Ishikawa (cell line): ENCODE data around the gene RUNX1.

Experiments
- CEBPB ChIP-seq: IDR thresholded peaks from 2 replicates; pipeline ENCODE4 v1.6.1; 2012
- CREB1 ChIP-seq: IDR thresholded peaks from 2 replicates; pipeline ENCODE4 v1.6.1; 2012; ENCODE audit warnings: low read depth
- EGR1 ChIP-seq: IDR thresholded peaks from 2 replicates; pipeline ENCODE4 v1.6.1; 2012
- EP300 ChIP-seq: IDR thresholded peaks from 2 replicates; pipeline ENCODE4 v1.6.1; 2012; ENCODE audit warnings: borderline replicate concordance
- FOXM1 ChIP-seq: IDR thresholded peaks from 2 replicates; pipeline ENCODE4 v1.6.1; 2012; ENCODE audit warnings: low read depth, borderline replicate concordance
- MAX ChIP-seq: IDR thresholded peaks from 2 replicates; pipeline ENCODE4 v1.6.1; 2012
- NFIC ChIP-seq: IDR thresholded peaks from 2 replicates; pipeline ENCODE4 v1.6.1; 2012
- RAD21 ChIP-seq: IDR thresholded peaks from 2 replicates; pipeline ENCODE4 v1.6.1; 2012; ENCODE audit warnings: low read depth
- REST ChIP-seq: IDR thresholded peaks from 2 replicates; pipeline ENCODE4 v1.6.1; 2012; ENCODE audit warnings: low read depth, mild to moderate bottlenecking
- TAF1 ChIP-seq: IDR thresholded peaks from 2 replicates; pipeline ENCODE4 v1.6.1; 2012; ENCODE audit warnings: low read depth, mild to moderate bottlenecking
- TCF12 ChIP-seq: IDR thresholded peaks from 2 replicates; pipeline ENCODE4 v1.6.1; 2012; ENCODE audit warnings: low read depth
- TEAD4 ChIP-seq: IDR thresholded peaks from 2 replicates; pipeline ENCODE4 v1.6.1; 2012
- USF1 ChIP-seq: IDR thresholded peaks from 2 replicates; pipeline ENCODE4 v1.6.1; 2012
- YY1 ChIP-seq: IDR thresholded peaks from 2 replicates; pipeline ENCODE4 v1.6.1; 2012; ENCODE audit warnings: low read depth
- ZBTB7A ChIP-seq: IDR thresholded peaks from 2 replicates; pipeline ENCODE4 v1.6.1; 2012; ENCODE audit warnings: low read depth

RUNX1 gene

DNA sequence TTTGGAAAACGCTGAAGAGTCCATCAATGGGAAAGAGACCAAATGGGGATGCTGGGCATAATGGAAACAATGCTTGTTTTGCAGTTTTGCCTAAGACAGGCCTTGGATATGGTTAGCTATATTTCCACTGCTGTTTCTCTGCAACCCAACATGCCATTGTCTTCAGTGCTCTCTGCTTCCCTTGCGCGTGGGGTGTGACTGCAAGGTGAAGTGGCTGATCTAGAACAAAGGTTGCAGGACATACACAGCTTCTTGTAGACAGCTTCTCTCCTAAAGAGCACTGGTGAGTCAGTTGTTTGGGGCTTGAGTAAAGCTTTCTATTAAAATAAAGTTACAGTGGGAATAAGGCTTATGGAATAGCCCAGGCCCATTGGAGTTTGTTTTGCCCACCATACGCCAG is 33.0 kb downstream of the RUNX1 start:
- TF ChIP-seq TEAD4 (no peak), MAX (no peak), REST (no peak), CEBPB (no peak), ZBTB7A (no peak), RAD21 (no peak), YY1 (no peak), TCF12 (no peak), CREB1 (no peak), NFIC (no peak), USF1 (no peak), TAF1 (no peak), FOXM1 (no peak)

DNA sequence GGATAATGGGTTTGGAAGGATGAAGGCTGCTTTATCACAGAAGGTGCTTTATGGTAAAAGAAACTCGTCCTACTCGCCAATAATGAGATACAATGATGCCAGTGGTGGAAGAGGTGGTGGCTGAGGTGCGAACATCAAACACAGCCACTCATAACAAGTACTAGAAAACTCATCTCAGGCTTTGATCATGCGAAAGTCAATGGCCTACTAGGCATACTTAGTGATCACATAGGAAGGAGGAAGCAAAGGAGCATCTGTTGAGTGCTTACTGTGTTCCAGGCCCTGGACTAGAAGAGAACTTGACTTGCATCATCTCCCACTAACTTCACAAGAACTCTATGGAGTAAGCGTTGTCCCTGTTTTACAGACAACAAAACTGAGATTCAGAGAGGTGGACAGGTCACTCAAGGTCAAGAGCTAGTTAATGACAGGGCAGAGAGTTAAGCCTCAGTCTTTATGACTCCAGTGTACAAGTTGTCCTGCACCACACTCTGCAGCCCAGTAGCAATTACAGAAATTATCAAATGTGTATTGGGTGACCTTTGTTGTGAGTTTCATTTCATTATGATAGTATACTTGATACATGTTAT is 33.6 kb downstream of the RUNX1 start:
- no peak for TF ChIP-seq NFIC
- TF ChIP-seq TEAD4, result no peak
- TF ChIP-seq CREB1, result no peak
- TF ChIP-seq EP300, result no peak
- TF ChIP-seq MAX, result no peak
- TF ChIP-seq RAD21, result no peak
- TF ChIP-seq TCF12, result no peak
- no peak for TF ChIP-seq TAF1
- TF ChIP-seq REST, result no peak
- no peak for TF ChIP-seq USF1
- no peak for TF ChIP-seq FOXM1

DNA sequence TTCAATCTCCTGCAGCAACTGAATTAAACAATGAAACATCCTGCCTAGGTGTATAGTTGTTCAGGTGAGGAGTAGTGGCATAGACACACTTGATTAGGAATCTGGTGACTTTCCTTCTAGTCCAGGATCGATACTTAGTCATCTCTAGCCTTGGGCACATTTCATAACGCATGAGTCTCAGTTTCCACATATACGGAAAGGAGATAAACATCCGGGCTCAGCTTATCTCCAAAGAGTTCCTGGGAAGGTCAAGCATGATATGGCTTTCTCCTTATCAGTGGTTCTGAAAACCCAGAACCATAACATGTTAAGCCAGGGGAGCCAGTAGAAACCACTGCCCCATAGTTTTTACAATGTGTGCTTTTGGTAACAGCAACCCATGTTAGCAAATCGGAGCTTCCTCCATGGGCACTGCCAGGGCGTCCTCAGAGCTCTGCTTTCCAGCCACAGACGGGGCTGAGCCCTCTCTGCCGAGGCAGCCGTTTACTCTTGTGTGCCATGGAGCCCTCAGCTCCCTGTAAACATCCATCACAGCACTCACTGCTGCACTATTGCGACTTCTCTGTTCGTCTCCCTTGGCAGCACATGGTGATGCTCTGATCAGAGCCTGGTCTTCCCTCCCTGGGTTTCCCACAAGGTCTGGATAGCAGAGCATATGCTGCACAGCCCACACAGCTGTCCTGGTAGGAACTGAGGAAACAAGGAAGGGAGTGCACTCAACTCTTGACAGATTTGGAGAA is 34.6 kb downstream of the RUNX1 start:
- no peak for TF ChIP-seq YY1
- no peak for TF ChIP-seq ZBTB7A
- no peak for TF ChIP-seq CREB1
- no peak for TF ChIP-seq EP300
- TF ChIP-seq MAX, result no peak
- TF ChIP-seq RAD21, result no peak
- TF ChIP-seq TEAD4, result no peak

DNA sequence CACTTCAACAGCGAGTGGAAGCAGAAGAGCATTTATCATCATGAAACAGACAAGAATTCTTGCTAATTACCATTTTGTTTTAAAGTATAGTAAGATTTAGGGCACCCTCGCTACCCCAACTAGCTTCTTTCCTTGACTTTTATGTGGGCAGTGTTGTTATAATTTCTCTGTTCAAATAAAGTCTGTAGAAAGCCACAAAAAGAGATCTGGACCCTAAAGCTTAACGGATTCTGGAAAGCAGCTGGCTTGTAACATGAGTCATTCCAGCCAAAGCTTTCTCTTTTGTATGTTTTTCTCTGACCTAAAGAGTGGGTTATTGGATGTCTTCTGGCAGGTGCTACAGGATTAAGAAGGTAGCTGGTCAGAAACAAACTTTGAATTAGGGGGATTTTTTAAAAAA is 37.4 kb downstream of the RUNX1 start:
- no peak for TF ChIP-seq CEBPB
- no peak for TF ChIP-seq NFIC
- TF ChIP-seq TCF12, result no peak
- no peak for TF ChIP-seq FOXM1
- no peak for TF ChIP-seq TAF1
- TF ChIP-seq CREB1, result no peak
- no peak for TF ChIP-seq EGR1

- TF ChIP-seq NFIC (no peak), TEAD4 (no peak), CEBPB (no peak), REST (no peak), EGR1 (no peak), CREB1 (no peak), EP300 (no peak), RAD21 (no peak), TCF12 (no peak), TAF1 (no peak), MAX (no peak)
Measured at GRCh38 chr21:35010447-35010846, 38.7 kb downstream of the RUNX1 start.
